NCI-H1930 (cell line): ENCODE results near the gene TTC27.
"Not testable (repeated sequence)": the region's sequence is repeated elsewhere in the genome, so short reads cannot be mapped to it uniquely, and the experiment has no call there.

Experiments used
- DNase-seq, 2 experiments: peaks; one replicate each; lab custom pipeline; 2025; lab: John Stamatoyannopoulos, UW

The TTC27 gene

GRCh38 chr2:32720771-32721170, 92.9 kb downstream of the TTC27 start:
- no peak for DNase-seq

GRCh38 chr2:32721376-32721775, 93.5 kb downstream of the TTC27 start:
- DNase-seq: no peak

GRCh38 chr2:32723467-32724079, 95.7 kb downstream of the TTC27 start:
- no peak for DNase-seq

- DNase-seq: not testable (repeated sequence)
Measured at GRCh38 chr2:32726678-32727077, 98.8 kb downstream of the TTC27 start.

GRCh38 chr2:32727157-32727556, 99.3 kb downstream of the TTC27 start:
- no peak for DNase-seq

- DNase-seq: not testable (repeated sequence)
Measured at GRCh38 chr2:32730958-32731357, 103.1 kb downstream of the TTC27 start.

GRCh38 chr2:32732120-32732519, 104.3 kb downstream of the TTC27 start:
- DNase-seq: no peak

- no peak for DNase-seq
Measured at GRCh38 chr2:32732912-32733472, 105.1 kb downstream of the TTC27 start.

GRCh38 chr2:32735348-32735747, 107.5 kb downstream of the TTC27 start:
- no peak for DNase-seq

GRCh38 chr2:32738939-32739338, 111.1 kb downstream of the TTC27 start:
- DNase-seq: no peak

- DNase-seq: no peak
Measured at GRCh38 chr2:32739664-32740063, 111.8 kb downstream of the TTC27 start.

- no peak for DNase-seq
Measured at GRCh38 chr2:32741575-32741974, 113.7 kb downstream of the TTC27 start.

- DNase-seq: no peak
Measured at GRCh38 chr2:32742376-32742775, 114.5 kb downstream of the TTC27 start.

- no peak for DNase-seq
Measured at GRCh38 chr2:32743480-32744236, 115.8 kb downstream of the TTC27 start.

GRCh38 chr2:32745191-32745590, 117.3 kb downstream of the TTC27 start:
- no peak for DNase-seq

GRCh38 chr2:32745675-32746074, 117.8 kb downstream of the TTC27 start:
- no peak for DNase-seq

- DNase-seq: no peak
Measured at GRCh38 chr2:32746669-32747068, 118.8 kb downstream of the TTC27 start.

GRCh38 chr2:32748158-32748557, 120.3 kb downstream of the TTC27 start:
- DNase-seq: no peak

GRCh38 chr2:32750880-32751279, 123.0 kb downstream of the TTC27 start:
- no peak for DNase-seq

- DNase-seq: no peak
Measured at GRCh38 chr2:32752205-32752604, 124.4 kb downstream of the TTC27 start.

GRCh38 chr2:32752952-32753351, 125.1 kb downstream of the TTC27 start:
- no peak for DNase-seq

GRCh38 chr2:32754676-32755075, 126.8 kb downstream of the TTC27 start:
- DNase-seq: not testable (repeated sequence)

- DNase-seq: no peak
Measured at GRCh38 chr2:32755666-32756065, 127.8 kb downstream of the TTC27 start.
